Measurements from ENCODE around the gene KRTAP10-11.

The KRTAP10-11 gene

DNA sequence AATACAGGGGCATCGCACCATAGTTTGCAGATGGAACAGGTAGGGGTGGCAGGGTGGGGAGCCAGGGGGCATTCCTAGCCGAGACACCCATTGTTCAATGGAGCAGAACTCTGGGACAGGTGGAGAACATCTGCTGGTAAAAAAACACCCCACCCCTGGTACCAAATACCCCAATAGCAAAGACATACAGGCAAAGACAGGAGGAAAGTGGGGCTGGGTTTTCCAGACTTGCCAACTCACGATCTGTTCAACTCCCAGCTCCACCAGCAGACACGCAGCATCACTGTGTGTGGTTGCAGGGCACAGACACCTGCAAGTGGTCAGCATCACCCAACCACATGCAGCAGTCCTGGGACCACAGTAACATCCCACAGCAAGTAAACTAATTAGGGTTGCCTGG is 34.7 kb upstream of the KRTAP10-11 start:
- H3K9me3 ChIP-seq, result no peaks in the 10 kb centered on the region; the same call in 1 of the 2 replicates
- H3K27me3 ChIP-seq (ENCODE audit: low read depth), result no peaks in the 10 kb centered on the region
- in situ Hi-C loops (cut with MboI; ENCODE audit: low sequenced_read_pairs), result no loop called here
- H3K4me1 ChIP-seq, result no peaks in the 10 kb centered on the region
- no peak for DNase-seq (ENCODE audit: low spot score in 2 of 2)
- H3K4me3 ChIP-seq, result no peak overlapping the region
- no peaks in the 10 kb centered on the region for H3K36me3 ChIP-seq (replicated peaks)

DNA sequence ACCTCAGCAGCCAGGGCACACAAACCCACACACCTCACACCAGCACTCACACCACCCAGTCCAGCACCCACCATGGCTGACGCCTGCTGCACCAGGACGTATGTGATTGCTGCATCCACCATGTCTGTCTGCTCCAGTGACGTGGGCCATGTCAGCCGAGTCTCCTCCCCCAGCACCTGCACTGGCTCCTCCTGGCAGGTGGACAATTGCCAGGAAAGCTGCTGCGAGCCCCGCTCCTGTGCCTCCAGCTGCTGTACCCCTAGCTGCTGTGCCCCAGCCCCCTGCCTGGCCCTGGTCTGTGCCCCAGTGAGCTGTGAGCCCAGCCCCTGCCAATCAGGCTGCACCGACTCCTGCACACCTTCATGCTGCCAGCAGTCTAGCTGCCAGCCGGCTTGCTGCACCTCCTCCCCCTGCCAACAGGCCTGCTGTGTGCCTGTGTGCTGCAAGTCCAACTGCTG is 34.2 kb upstream of the KRTAP10-11 start, which contains the start of gene KRTAP10-8:
Gene KRTAP10-8, plus strand, starts transcription at position 51 of the 458 bp plus-strand sequence. Its CDS starts 22 bp downstream, at position 73.
- no peaks in the 10 kb centered on the region for H3K27me3 ChIP-seq (ENCODE audit: low read depth)
- no peak within 1 kb of the TSS for H3K4me3 ChIP-seq
- no peaks in the 10 kb centered on the region for H3K4me1 ChIP-seq
- DNase-seq (ENCODE audit: low spot score in 2 of 2), result no peak
- in situ Hi-C loops (cut with MboI; ENCODE audit: low sequenced_read_pairs), result no loop called here
- H3K36me3 ChIP-seq (replicated peaks), result no peaks in the 10 kb centered on the region
- no peaks in the 10 kb centered on the region; the same call in 1 of the 2 replicates for H3K9me3 ChIP-seq

DNA sequence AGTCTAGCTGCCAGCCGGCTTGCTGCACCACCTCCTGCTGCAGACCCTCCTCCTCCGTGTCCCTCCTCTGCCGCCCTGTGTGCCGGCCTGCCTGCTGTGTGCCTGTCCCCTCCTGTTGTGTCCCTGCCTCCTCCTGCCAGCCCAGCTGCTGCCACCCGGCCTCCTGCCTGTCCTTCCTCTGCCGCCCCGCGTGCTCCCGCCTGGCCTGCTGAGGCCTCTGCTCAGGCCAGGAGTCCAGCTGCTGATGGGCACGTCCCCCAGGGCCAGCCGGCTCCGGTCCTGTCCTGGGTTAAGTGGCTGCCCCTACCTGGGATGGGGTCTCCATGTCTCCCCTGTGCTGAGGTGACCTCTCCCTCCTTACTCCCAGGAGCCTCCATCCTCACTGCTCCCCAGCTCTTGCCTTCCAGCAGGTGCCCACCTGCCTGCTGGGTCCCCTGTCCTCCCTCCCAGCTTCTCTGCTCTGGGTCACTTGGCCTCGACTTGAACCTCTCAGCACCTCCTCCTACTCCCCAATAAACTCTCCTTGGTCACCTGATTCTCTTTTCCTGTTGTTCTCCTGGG is 33.5 kb upstream of the KRTAP10-11 start:
- Histone ChIP-seq H3K36me3 (replicated peaks) (no peaks in the 10 kb centered on the region), H3K4me1 (no peaks in the 10 kb centered on the region), H3K4me3 (no peak overlapping the region), H3K9me3 (no peaks in the 10 kb centered on the region; the same call in 1 of the 2 replicates), H3K27me3 (ENCODE audit: low read depth) (no peaks in the 10 kb centered on the region)
- in situ Hi-C loops (cut with MboI; ENCODE audit: low sequenced_read_pairs), result no loop called here
- DNase-seq (ENCODE audit: low spot score in 2 of 2), result no peak

DNA sequence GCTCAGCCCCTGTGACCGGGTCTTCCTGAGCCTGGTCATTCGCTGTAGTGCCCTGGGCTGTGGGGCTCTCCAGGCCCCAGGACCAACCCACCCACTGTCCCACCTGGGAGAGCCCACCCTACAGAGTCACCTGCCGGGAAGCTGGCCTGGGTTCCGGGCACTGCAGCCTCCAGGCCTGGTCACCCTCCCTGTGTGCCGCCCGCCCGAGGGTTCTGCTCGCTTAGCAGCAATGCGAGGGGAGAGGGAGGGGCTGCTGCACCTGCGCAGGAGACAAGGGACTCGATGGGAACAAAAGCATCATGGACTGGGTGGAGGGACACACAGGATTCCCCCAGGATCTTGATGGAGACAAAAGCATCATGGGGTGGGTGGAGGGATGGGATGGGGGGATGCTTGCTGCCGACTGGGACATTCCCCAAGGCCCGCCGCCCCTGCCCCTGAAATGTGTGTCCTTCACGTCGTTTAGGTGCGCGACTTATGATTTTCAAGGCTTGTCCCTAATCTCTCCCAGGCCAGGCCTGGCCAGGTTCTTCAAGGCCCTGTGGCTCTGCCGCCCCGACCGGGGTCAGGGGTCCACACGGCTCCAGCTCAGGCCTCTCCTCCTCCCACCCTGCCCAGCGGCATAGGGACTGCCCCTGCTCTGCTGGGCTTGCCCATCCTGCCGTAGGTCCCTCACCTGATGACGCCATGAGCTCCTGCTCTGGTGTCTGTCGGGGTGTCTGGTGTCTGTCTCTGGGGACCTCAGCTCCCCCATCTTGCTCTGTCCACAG is 32.6 kb upstream of the KRTAP10-11 start:
- H3K9me3 ChIP-seq, result no peaks in the 10 kb centered on the region; the same call in 1 of the 2 replicates
- H3K36me3 ChIP-seq (replicated peaks), result no peaks in the 10 kb centered on the region
- in situ Hi-C loops (cut with MboI; ENCODE audit: low sequenced_read_pairs), result no loop called here
- H3K4me3 ChIP-seq, result no peak overlapping the region
- no peaks in the 10 kb centered on the region for H3K27me3 ChIP-seq (ENCODE audit: low read depth)
- H3K4me1 ChIP-seq, result no peaks in the 10 kb centered on the region
- DNase-seq (ENCODE audit: low spot score in 2 of 2), result no peak

DNA sequence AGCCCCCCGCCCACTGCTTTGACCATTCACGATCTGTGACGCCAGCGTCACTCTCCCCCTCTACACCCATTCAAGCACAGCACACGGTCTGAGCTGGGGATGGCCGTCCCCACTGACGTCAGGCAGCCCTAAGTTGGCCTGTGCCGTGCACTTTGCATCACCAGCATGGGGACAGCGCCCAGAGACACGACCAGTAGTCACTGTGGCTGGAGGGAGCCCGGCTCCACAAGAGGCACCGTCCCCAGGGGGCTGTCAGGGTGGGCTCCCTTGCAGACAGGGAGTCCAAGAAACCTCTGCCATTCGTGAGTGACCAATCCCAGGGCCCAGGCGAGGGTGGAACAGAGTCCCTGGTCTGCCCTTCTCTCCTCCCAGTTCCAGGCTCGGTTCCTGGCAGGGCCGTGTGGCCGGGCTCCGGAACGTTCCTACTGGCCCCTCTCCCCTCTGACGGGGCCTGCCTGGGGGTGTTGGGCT is 32.0 kb upstream of the KRTAP10-11 start:
- no peaks in the 10 kb centered on the region for H3K4me1 ChIP-seq
- in situ Hi-C loops (cut with MboI; ENCODE audit: low sequenced_read_pairs), result no loop called here
- no peaks in the 10 kb centered on the region for H3K36me3 ChIP-seq (replicated peaks)
- H3K27me3 ChIP-seq (ENCODE audit: low read depth), result no peaks in the 10 kb centered on the region
- DNase-seq (ENCODE audit: low spot score in 2 of 2), result no peak
- H3K9me3 ChIP-seq, result no peaks in the 10 kb centered on the region; the same call in 1 of the 2 replicates
- no peak overlapping the region for H3K4me3 ChIP-seq

DNA sequence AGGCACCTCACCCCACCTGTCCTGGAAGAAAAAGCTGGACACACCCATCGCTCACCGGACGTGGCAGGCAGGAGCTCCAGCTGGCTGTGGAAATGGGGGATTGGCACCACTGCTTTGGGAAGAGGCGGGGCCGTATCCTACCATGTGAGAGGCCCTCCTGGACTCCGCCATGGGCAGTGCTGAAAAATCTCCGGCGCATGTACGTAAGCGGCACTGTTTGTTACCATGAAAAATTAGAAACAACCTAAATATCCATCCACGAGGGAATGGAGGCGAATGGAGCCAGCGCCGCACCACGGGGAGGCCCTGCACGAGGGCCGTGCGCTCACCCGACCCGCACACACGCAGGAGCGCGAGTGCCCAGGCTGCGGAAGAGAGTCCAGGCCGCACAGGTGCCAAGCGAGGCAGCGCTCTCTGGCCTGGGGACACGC is 31.2 kb upstream of the KRTAP10-11 start:
- Histone ChIP-seq H3K9me3 (no peaks in the 10 kb centered on the region; the same call in 1 of the 2 replicates), H3K4me1 (no peaks in the 10 kb centered on the region), H3K4me3 (no peak overlapping the region), H3K36me3 (replicated peaks) (no peaks in the 10 kb centered on the region), H3K27me3 (ENCODE audit: low read depth) (no peaks in the 10 kb centered on the region)
- in situ Hi-C loops (cut with MboI; ENCODE audit: low sequenced_read_pairs), result no loop called here
- no peak for DNase-seq (ENCODE audit: low spot score in 2 of 2)

DNA sequence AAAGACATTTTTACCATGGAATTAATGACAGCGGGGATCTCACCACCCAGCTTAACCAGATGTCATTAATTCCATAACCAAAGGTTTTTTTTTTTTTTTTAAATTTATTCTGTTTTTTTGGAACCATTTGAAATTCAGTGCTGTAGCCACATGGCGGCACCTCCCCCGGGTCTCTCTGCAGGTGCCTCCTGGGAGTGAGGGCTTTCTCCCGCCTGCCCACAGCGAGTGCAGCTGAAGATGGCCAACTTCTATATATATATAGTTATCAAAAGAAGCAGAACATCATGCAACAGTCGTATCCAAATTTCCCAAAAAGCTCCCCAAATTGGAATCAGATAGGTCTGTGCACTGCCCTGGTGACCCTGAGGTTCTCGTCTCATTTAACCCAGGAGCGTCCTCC is 30.7 kb upstream of the KRTAP10-11 start:
- no peak for DNase-seq (ENCODE audit: low spot score in 2 of 2)
- Histone ChIP-seq H3K4me3 (no peak overlapping the region), H3K36me3 (replicated peaks) (no peaks in the 10 kb centered on the region), H3K4me1 (no peaks in the 10 kb centered on the region), H3K27me3 (ENCODE audit: low read depth) (no peaks in the 10 kb centered on the region), H3K9me3 (no peaks in the 10 kb centered on the region)
- in situ Hi-C loops (cut with MboI; ENCODE audit: low sequenced_read_pairs), result no loop called here

DNA sequence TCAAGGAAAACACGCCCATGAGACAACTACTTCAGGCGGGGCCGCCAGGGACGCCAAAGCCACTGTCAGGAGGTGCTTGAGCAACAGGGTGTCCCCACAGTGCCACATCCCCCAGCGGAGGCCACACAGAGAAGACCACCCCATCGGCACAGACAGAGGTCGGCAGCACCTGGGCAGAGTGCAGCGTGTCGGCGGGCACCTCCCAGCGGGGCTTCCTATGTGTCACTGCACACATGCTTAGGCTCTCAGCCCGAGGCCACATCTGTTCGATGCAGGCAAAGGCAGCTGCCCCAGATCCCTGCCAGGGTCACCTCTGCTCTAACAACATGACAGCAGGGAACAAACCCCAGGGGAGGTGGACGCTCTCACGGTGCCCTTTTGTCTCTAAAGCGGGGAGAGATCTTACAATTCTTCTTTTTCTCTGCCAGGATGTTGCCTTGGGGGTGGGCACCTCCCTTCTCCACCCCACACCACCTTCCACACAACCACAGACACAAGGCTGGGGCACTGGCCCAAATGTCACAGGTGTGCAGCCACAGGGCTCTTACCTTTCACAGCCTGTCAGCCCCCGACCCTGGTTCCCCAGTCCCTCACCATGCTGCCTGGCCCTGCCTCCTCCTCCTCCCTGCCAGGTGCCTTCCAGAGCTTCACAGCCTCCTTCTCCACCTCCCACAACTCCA is 30.2 kb upstream of the KRTAP10-11 start:
- in situ Hi-C loops (cut with MboI; ENCODE audit: low sequenced_read_pairs), result no loop called here
- no peak for DNase-seq (ENCODE audit: low spot score in 2 of 2)
- Histone ChIP-seq H3K27me3 (ENCODE audit: low read depth) (no peaks in the 10 kb centered on the region), H3K4me3 (no peak overlapping the region), H3K4me1 (no peaks in the 10 kb centered on the region), H3K36me3 (replicated peaks) (no peaks in the 10 kb centered on the region), H3K9me3 (no peaks in the 10 kb centered on the region)

DNA sequence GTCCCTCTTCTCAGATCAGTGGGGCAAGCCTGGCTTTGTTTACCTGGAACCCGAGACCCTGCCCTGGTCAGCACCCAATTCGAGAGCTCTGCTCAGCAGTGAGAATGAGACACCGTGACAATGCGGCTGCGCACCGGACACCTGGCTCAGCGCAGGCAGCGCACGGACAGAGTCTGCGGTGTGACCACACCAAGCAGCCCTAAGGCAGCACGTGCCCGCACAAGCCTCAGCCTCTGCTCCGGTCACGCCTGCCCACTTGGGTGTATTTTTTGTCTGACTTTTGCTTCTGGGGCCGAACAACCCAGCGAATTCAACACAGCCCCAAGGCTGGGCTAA is 29.7 kb upstream of the KRTAP10-11 start:
- Histone ChIP-seq H3K4me1 (no peaks in the 10 kb centered on the region), H3K4me3 (no peak overlapping the region), H3K36me3 (replicated peaks) (no peaks in the 10 kb centered on the region), H3K27me3 (ENCODE audit: low read depth) (no peaks in the 10 kb centered on the region), H3K9me3 (no peaks in the 10 kb centered on the region)
- in situ Hi-C loops (cut with MboI; ENCODE audit: low sequenced_read_pairs), result no loop called here
- no peak for DNase-seq (ENCODE audit: low spot score in 2 of 2)

DNA sequence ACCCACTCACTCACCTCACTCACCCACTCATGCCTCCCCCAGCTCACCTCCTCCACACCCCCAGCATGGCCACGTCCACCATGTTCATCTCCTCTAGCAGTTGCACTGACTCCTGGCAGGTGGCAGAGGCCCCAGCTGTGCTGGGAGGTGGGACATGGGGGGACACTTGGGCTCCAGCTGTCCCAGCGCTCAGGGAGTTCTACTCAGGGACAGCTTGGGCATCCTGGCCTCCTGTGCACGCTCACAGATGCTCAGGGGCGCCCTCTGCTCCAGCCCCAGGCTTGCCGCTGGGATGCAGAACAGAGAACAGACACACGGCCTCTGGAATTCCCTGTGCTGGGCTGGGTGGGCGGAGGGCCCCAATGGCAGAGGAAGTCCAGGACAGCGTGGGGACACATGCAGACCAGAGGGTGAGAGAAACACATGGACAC is 29.1 kb upstream of the KRTAP10-11 start:
- Histone ChIP-seq H3K4me1 (no peaks in the 10 kb centered on the region), H3K4me3 (no peak overlapping the region), H3K9me3 (no peaks in the 10 kb centered on the region), H3K36me3 (replicated peaks) (no peaks in the 10 kb centered on the region), H3K27me3 (ENCODE audit: low read depth) (no peaks in the 10 kb centered on the region)
- no peak for DNase-seq (ENCODE audit: low spot score in 2 of 2)
- in situ Hi-C loops (cut with MboI; ENCODE audit: low sequenced_read_pairs), result no loop called here

DNA sequence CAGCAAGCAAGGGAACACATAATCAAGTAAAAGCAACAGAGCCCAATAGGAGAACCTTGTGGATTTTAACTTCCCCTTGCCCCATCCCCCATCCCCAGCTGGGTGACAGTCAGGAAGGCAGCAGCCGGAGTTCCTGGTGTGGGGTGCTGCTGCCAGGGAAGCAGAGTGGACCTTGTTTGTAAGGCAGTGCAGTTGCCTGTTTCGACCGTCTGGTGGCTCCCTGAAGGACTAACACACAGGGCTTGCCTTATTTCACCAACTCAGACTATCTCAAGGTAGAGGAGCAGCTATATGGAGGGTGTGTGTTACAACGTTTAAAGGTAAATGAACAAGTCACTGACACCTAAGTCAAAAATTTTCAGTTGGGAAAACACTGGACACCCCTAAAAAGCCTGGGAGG is 27.7 kb upstream of the KRTAP10-11 start:
- H3K4me1 ChIP-seq, result no peaks in the 10 kb centered on the region
- H3K27me3 ChIP-seq (ENCODE audit: low read depth), result no peaks in the 10 kb centered on the region
- in situ Hi-C loops (cut with MboI; ENCODE audit: low sequenced_read_pairs), result no loop called here
- H3K4me3 ChIP-seq, result no peak overlapping the region
- DNase-seq (ENCODE audit: low spot score in 2 of 2), result no peak
- H3K9me3 ChIP-seq, result no peaks in the 10 kb centered on the region
- H3K36me3 ChIP-seq (replicated peaks), result no peaks in the 10 kb centered on the region

DNA sequence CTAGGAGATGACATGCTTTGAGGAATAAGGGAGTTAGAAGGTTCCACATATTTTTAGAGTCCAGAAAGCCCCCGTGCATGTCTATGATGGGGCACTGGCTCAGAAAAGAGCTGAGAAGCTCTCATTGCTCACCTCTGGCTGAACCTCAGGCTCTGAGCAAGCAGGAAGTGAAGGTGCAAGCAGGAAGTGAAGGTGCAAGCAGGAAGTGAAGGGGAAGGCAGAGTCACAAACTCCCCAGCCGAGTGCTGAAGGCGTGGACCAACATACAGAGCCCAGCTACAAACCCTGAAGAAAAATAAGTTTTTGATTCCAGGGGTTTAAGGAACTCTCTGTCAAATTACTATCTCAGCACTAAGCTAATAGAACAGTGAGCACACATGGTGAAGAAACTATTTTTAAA is 27.3 kb upstream of the KRTAP10-11 start:
- Histone ChIP-seq H3K4me1 (no peaks in the 10 kb centered on the region), H3K4me3 (no peak overlapping the region)
- in situ Hi-C loops (cut with MboI; ENCODE audit: low sequenced_read_pairs), result no loop called here

DNA sequence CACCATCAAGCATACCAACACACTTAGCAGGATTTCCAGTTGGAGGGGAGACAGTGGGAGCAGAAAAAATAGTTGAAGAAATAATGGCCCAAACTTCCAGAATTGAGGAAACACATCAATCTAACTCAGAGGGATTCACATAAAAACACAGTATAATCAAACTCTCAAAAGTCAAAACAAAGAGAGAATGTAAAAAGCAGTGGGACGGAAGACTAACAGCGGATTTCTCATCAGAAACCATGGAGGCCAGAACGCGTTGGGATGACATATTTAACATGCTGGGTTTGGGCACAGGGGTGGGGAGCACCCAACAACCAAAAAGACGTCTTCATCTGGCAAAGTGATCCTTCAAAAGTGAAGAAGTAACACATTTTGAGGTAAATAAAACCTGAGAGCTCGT is 26.3 kb upstream of the KRTAP10-11 start:
- H3K4me1 ChIP-seq, result no peaks in the 10 kb centered on the region
- DNase-seq (ENCODE audit: low spot score in 2 of 2), result no peak
- in situ Hi-C loops (cut with MboI; ENCODE audit: low sequenced_read_pairs), result no loop called here

More for the DNA sequence above, 27.3 kb upstream of the KRTAP10-11 start:
- no peaks in the 10 kb centered on the region for H3K36me3 ChIP-seq (replicated peaks)
- no peaks in the 10 kb centered on the region for H3K9me3 ChIP-seq
- no peak for DNase-seq (ENCODE audit: low spot score in 2 of 2)
- H3K27me3 ChIP-seq (ENCODE audit: low read depth), result no peaks in the 10 kb centered on the region

DNA sequence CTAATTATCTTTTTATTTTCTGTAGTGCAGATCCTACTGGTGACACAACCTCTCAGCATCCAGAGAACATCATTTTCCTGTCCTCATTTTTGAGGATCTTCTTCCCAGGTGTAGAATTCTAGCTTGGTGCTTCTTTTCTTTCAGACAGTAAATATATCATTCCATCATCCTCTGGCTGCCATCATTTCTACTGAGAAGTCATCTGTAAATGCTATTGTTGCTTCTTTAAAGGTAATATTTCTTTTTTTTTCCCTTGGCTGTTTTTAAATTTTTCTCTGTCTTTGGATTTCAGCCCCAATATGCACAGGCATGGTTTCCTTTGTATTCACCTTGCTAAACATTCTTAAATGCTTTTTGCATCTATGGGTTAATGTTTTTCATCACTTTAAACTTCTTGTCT is 22.6 kb upstream of the KRTAP10-11 start:
- Histone ChIP-seq H3K4me3 (no peak overlapping the region), H3K4me1 (no peaks in the 10 kb centered on the region), H3K36me3 (replicated peaks) (no peaks in the 10 kb centered on the region), H3K9me3 (no peaks in the 10 kb centered on the region; the same call in 1 of the 2 replicates), H3K27me3 (ENCODE audit: low read depth) (no peaks in the 10 kb centered on the region)
- in situ Hi-C loops (cut with MboI; ENCODE audit: low sequenced_read_pairs), result no loop called here
- DNase-seq (ENCODE audit: low spot score in 2 of 2), result no peak

More for the DNA sequence above, 26.3 kb upstream of the KRTAP10-11 start:
- H3K27me3 ChIP-seq (ENCODE audit: low read depth), result no peaks in the 10 kb centered on the region
- no peaks in the 10 kb centered on the region for H3K36me3 ChIP-seq (replicated peaks)
- H3K9me3 ChIP-seq, result no peaks in the 10 kb centered on the region; the same call in 1 of the 2 replicates
- no peak overlapping the region for H3K4me3 ChIP-seq

Measured in HAP-1 (cell line).